ENCODE data around the gene RCAN2.
"Not testable (repeated sequence)": the region's sequence is repeated elsewhere in the genome, so short reads cannot be mapped to it uniquely, and the experiment has no call there.

The RCAN2 gene

DNA sequence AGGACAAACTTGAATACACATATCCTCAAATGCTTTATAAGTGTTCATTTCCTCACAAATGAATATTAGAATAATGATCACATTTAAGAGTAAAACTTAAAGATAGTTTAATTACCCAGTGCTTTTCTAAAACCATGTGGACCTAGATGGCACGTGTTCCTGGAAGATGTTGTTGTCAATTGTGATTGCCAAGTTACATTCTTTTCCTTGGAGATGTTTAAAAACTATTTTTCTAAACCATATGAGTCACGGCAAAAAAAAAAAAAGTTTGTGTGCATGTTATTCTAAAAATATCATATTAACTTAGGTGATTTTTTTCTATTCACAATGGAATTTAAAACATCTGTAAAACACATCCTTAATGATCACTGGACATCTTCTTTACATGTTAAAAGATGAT is 51.1 kb downstream of the RCAN2 start:
- DNase-seq (ENCODE audit: low read depth) = no peak

DNA sequence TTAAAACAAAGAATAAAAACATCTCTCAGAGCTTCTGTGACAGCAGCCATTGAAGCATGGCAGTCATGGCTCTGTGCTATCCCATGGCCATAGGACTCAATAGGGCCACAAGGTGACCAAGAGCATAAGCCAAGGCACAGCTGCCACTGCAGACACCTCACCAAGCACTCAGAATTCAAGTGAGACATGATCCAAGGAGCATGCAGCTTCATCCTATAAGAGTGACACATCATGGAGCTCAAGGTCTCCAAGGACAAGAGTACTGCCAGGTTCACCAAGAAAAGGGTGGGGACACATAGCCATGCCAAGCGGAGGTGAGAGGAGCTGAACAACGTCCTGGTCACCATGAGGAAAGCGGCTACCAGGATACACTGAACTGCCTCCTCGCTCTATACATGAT is 53.0 kb downstream of the RCAN2 start:
- no peak for DNase-seq (ENCODE audit: low read depth)

DNA sequence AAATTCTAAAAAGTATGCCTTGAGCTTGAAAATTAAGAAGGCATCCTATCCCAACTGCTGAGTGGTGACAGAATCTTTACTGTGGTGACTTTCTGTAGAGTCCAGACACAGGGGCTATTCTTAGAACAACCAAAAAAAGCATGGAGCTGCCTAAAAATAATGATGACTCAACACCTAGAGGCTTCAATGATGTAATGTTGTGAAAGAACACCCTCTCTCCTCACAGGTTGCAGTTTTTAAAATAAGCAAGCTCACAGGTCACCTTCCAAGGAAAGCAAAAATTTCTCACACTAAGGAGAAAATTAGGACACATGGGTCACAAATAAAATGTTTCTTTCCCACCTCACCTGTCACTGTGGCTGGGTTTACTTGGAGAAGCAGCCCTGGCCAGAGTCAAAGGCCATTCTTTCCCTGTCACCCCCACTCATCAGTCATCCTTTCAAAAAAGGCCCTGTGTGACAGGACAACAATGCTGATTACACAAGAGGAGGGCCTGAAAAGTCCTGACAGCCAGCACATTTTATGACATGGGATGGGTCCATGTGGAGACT is 53.5 kb downstream of the RCAN2 start:
- no peak for DNase-seq (ENCODE audit: low read depth)

DNA sequence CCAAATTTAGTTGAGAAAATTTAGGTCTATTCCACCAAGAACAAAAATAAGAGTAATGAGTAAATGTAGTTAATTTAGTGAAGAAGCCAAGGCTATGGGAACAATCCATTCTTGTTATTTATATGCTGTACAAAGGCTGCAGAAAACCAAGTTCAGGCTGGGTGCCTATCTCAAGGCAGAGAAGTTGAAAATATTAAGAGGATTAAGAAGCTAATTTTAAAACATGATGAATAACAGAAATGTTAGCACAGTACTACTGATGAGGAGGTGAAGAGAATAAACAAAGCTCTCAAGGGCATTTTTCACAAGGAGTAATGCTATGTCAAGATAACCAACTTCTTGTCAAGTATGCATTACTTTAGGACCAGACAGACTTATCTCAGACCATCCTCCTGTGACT is 68.6 kb downstream of the RCAN2 start:
- DNase-seq (ENCODE audit: low read depth) = no peak

DNA sequence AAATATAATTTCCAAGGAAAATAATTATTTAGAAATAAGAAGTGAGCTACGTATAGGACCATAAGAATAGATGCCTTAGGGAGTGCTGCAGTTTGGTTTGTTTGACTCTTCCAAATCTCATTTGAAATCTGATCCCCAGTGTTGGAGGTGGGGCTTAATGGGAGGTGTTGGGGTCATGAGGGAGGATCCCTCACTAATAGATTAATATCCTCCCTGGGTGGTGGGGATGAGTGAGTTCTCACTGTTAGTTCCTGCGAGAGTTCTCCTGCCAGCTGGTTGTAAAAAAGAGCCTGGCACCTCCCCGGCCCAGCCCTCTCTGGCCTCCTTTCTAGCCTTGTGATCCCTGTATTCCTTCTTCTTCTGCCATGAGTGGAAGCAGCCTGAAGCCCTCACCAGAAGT is 69.3 kb downstream of the RCAN2 start:
- DNase-seq (ENCODE audit: low read depth) = no peak

DNA sequence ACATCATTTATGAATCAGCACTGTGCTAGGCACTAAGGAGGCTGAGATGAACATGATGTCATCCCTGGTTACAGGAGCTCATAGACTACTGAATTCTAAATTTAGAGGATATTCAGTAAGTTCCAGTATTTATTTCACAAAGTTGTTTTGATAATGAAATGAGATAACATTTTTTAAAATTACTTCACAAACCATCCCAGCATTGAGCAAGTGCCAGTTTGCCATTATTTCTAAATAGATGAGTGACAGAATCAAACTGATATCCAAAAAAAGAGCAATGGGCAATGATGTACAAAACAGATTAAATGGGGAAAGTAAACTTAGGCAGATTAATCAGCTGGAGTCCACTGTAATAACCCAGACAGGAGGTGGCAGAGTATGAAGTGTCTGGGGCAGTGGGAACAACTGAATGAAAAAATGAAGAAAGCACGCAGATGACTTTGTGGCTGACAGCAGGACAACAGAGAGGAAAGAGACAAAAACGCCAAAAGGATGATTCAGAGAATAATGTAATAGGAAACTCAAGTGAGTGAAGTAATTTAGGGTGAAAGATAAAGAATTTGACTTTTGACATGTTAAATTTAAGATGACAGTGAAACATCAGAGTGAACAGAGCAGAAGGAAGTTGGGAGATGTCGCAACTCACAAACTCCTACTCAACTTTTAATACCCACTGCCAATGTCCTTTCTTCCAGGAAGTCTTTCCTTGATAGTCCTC is 70.2 kb downstream of the RCAN2 start:
- DNase-seq (ENCODE audit: low read depth) = no peak

DNA sequence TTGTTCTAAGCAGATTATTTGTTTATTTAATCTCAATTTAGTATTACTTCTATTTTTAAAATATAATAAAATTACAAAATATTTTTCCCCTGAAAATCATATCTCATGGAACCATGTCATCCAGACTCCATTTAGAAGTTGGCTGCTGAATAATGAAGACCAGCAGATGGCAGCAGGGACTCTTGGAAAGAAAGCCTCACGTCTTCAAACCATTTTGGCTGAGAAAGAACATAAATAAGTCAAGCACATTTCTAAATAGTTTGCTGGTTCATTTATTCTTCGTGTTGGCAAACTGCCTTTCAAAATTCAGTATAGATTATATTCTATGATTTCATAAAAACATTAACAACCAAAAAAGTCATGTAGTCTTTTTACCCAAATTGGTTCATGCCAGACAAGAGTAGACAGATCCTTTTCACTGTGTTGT is 71.7 kb downstream of the RCAN2 start:
- DNase-seq (ENCODE audit: low read depth) = peak; percentile 4

DNA sequence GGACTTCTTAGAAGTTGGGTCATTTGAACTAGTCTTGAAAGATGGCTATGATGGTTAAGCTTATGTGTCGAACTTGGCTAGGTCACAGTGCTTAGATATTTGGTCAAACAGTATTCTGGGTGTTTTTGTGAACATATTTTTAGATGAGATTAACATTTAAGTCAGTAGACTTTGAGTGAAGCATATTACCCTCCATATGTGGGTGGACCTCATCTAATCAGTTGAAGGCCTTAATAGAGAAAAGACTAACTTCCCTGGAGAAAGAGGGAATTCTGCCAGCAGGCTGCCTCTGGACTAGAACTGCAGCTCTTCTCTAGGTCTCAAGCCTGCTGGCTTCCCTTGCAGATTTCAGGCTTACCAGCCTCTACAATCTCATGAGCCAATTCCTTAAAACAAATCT is 76.9 kb downstream of the RCAN2 start:
- DNase-seq (ENCODE audit: low read depth) = no peak

DNA sequence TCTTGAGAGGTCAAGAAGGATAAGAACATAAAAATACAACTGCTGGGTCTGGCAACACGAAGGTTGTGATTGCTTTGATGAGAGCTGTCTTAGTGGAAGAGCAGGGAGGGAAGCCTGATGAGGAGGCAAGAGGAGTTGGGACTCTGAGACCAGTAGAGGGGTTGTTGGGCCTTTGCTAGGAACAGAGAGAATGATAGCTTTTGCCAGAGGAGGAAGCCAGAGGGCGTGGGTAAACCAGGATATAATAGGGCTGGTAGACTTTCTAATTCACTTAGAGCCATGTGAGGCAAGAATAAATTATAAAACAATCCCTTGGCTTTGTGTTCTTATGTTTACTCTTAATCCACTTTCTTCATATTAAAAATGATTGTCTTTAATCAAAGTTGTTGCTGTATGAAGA is 78.6 kb downstream of the RCAN2 start:
- DNase-seq (ENCODE audit: low read depth) = no peak

DNA sequence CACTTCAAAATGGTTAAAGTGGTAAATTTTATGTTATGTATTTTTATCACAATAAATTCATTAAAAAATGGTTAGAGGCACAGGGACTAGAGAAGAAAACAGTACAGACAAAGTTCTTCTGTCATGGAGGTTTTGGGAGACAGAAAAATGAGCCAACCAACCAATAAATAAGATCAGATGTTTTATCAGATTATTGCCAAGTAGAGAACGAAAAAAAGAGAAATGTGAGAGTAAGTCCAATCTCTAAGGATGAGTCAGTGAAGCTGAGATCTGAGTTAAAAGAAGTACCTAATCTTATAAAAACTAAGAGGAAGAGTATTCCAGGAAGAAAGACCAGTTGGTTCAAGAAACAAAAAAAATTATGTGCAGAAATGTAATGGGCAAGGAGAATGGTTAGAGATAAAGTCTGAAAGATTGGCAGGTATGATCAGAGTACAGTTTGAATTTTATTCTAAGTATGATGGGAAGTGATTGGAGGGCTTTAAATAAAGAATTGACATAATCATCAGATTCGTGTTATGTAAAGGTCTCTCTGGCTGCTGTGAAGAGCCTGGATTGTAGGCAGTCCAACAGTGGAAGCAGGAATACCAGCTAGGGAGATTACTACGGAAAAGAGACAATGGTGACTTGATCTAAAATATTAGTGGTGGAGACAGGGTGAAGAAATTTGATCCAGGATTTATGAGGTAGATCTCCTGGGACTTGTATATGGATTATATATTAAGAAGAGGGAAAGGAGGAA is 79.6 kb downstream of the RCAN2 start:
- DNase-seq (ENCODE audit: low read depth) = no peak

DNA sequence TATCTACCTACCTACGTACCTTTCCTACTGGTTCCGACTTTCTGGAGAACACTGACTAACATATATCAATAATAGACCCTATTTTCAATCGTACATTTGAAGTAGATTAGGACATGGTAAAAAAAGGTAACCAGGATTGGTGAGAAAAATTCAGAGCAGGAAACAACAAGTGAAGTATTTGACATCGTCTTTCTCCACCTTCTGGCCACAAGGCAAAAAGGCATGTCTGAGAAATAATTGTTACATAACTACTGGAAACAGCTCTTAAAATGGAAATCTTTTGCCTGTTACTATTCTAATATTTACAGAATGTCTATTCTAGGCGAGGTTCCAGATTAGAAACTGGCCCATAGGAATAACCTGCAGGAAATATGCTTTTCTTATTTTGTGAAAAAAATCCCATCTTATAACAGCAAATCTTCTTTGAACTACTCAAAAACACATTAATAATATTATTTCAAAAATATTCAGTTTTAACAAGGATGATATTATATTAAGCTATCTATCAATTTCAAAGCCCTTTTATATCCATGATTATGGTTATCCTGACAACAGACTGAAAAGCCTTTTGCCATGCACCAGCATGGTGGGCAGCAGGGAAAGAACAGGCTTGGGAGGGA is 80.8 kb downstream of the RCAN2 start:
- peak; percentile 3 for DNase-seq (ENCODE audit: low read depth)

DNA sequence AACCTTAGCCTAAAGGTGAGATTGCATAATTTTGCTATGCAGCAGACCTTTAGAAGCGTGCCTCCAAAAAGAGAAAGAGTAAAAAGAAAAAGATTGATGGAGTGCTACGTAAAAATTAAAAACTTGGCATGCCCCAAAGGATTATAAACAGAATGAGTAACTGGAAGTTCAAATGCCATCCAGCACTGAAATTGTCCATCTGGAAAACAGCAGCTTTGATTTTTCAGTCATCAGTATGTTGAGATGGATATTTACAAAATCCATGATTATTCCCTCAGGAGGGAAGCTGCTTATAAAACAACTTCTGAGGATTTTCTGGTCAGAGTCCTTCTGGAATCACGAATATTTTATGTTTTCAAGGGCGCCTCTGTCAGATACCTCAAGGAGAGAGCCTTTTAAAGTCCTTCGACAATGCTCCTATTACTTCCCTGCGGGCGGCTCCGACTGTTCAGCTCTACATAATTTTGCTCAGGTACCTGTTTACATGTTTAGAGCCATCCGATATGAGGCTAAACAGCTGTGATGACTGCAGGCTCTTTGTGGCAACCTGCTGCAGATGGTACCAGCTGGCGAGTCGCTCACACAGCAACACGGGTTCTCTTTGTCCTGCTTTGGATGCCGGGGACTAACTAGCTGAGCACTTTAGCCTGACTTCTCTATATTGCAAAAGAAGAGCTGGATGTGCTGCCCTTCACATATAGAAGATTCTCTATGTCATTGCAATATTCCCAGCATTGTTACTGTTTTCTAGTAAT is 83.3 kb downstream of the RCAN2 start:
- no peak for DNase-seq (ENCODE audit: low read depth)

DNA sequence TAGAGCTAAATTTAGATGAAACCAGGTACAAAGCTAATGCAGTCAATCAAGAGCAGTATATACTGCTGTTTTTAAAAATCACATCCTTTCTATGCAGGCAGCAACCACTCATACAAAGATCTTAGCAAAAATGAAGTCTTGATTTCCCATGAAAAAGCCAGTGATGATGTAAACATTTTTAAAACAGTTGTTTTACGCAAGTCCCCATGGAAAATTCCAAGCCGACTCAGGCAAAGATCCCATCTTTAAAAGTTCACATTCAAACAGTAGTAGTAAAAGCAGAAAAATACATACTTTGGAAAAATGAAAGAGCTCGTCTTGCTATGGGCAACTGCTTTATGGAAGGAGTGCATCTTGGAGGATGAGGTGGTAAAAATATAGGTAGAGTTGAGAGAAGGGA is 84.0 kb downstream of the RCAN2 start:
- no peak for DNase-seq (ENCODE audit: low read depth)

DNA sequence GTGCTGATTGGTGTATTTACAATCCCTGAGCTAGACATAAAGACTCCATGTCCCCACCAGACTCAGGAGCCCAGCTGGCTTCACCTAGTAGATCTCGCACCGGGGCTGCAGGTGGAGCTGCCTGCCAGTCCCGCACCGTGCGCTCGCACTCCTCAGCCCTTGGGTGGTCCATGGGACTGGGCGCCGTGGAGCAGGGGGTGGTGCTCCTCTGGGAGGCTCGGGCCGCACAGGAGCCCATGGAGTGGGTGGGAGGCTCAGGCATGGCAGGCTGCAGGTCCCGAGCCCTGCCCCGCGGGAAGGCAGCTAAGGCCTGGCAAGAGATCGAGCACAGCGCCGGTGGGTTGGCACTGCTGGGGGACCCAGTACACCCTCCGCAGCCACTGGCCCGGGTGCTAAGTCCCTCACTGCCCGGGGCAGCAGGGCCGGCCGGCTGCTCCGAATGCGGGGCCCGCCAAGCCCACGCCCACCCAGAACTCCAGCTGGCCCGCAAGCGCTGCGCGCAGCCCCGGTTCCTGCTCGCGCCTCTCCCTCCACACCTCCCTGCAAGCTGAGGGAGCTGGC is 85.5 kb downstream of the RCAN2 start:
- not testable (repeated sequence) for DNase-seq (ENCODE audit: low read depth)

DNA sequence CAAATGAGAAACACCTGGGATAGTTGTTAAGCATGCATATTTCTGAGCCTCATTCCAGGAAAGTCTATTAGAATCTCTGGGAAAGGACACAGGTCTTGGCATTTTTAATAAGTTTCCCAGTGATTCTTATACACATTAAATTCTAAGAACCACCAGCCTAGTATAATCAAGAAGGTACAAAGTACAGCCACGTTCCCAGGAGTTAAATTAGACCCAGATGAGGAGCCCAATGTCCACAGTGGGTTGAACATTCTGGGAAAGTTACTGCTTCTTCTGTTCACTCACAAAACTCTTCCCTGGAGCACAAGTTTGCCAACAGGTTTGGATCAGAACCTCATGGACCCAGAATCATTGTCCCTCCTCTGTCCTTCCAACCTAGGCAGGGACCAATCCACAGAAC is 90.4 kb downstream of the RCAN2 start:
- DNase-seq (ENCODE audit: low read depth) = no peak

DNA sequence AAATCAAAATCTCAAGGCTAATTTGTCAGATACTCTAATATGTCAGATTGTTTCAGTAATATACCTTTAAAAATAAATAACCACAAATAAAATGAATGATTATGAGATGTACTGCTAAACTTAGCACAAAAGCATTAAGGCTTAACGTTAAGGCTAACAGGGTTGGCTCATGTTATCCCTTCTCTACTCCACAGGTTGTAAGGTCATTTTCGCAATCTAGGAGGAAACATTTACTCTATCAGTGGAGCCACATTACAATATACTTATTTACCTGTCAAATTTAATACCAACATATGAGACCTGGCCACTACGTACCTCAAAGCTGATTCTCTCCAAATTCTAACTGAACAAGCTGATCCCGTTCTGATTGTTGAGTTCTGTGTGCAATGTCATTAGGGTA is 95.7 kb downstream of the RCAN2 start:
- no peak for DNase-seq (ENCODE audit: low read depth)

DNA sequence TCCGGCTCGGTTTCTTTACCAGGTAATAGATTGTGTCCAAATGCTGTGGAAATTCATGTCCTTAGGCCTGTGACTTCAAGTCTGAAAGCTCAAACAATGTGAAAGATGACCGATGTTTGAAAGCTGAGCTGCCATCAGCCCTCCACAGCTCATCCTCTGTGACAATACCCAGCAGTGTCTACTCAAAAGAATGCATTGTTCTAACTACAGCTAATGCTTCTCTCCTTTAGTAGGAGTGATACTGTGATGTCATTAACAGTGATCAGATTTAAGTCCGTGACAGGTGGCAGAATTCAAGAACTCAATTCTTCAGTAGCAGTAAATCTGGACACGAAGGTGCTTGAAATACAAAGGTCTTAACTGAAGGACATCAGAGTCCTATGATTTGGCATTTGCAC is 97.3 kb downstream of the RCAN2 start:
- no peak for DNase-seq (ENCODE audit: low read depth)

DNA sequence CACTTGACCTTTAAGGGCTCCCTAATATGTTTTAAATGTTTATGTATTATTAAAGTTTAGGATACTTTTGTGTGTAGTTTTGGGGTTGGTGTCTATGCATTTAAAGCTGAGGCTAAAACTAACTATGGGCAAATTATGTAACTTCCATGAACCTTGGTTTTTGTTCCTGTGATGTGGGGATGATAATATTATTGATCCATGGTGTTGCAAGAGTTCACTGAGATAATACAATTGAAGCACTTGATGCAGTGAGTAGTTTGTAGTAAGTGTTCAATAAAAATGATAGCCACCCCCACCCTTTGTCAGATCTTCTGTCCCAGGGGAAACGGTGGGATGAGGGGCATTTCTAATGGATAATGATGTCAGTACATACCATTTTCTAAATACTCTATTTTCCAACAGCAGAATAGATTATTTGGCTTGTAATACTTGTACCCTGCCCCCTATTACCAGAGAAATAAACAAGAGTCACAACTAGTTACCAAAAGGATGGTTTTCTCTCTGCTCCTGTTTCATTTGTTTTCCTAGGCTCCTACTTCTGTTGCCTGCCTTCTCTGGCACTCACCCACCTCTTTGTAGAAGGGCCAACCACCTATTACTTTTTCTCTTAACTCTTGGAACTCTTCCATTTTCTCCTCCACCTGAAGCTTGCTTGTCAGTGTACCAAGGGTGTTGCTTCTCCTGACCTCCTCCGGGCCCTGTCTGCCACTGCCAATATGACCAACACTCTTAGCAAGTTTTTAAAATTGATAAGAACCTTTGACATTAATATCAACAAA is 97.9 kb downstream of the RCAN2 start:
- no peak for DNase-seq (ENCODE audit: low read depth)

DNA sequence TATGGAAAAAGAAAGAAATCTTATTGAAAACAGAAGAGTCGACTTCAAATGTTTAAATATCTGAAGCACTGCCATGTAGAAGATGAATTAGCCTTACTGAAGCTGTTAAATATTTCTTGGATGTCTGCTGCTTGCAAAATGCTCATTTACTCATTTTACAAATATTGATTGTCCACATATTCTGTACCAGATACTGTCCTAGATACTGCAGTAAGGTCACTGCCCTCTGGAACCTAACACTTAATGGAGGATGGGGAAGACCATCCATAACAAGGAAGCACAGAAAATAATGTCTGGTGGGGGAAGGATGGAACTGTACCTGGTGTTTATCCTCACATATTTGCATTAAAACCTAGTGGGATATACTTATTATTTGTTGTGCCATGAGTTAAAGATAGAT is 99.0 kb downstream of the RCAN2 start:
- no peak for DNase-seq (ENCODE audit: low read depth)

DNA sequence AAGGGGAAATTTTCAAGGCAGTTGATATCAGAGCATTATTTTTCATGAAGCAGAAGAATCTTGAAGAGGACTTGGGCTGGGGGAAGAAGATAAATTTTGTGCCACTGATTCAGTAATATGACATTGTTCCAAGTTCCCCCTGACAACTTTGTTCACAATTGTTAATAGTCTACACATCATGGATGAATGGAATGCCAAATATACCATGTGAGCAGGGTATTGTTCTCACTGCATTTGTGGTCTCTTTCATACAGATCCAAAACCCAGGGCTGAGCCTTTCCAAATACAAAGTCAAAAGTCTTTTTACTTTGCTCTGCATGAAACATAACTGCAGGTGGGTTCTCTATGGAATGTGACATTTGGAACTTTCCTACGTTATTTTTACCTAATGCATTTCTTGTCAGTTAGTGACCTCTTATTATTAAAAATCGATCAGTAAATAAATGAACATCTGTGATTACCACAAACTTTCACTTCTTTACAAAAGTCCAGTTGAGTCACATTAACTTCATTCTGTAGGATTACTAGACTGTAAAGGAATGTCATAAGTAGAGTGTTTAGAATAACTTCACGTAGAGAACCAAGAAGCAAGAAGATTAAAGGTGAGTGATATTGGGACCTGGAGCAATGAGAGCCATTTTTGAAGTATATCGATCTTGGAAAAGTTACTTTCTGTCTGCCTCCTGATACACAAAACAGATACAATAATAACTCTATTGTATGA is 100.9 kb downstream of the RCAN2 start:
- DNase-seq (ENCODE audit: low read depth) = no peak

DNA sequence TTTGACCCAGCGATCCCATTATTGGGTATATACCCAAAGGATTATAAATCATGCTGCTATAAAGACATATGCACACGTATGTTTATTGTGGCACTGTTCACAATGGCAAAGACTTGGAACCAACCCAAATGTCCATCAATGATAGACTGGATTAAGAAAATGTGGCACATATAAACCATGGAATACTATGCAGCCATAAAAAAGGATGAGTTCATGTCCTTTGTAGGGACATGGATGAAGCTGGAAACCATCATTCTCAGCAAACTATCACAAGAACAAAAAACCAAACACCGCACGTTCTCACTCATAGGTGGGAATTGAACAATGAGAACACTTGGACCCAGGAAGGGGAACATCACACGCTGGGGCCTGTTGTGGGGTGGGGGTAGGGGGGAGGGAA is 103.5 kb downstream of the RCAN2 start:
- not testable (repeated sequence) for DNase-seq (ENCODE audit: low read depth)

All from CMK (cell line).